Astrocyte of the spinal cord (primary cell): ENCODE measurements around the gene NOTCH2.
A peak's percentile ranks its signal among the peaks of the same experiment; 100 is the strongest.

Experiments
- DNase-seq: peaks from one replicate; pipeline ENCODE4 v3.0.0; 2011; ENCODE audit warnings: low read depth, low spot score
- H3K4me3 ChIP-seq: 2 replicates; pipeline ENCODE4 v1.5.1; 2011; ENCODE audit warnings: low read depth, mild to moderate bottlenecking, low read length, moderate library complexity
- CTCF ChIP-seq: IDR thresholded peaks from 2 replicates; pipeline ENCODE4 v1.5.1; 2012; ENCODE audit warnings: low read depth, mild to moderate bottlenecking, low read length, inconsistent platforms
- in situ Hi-C: cut with HindIII; loops from 2 replicates; pipeline ENCODE4 v1.10.0; 2017; ENCODE audit warnings: low sequenced_read_pairs

The NOTCH2 gene

GRCh38 chr1:119878171-119878570 is 191.3 kb downstream of the NOTCH2 start:
- no peak for TF ChIP-seq CTCF
- in situ Hi-C loops, result no loop called here
- no peak for DNase-seq
- H3K4me3 ChIP-seq, result no peak overlapping the region

- no peak overlapping the region for H3K4me3 ChIP-seq
- no peak for DNase-seq
- in situ Hi-C loops, result no loop called here
- no peak for TF ChIP-seq CTCF
Observed at GRCh38 chr1:119874186-119874585, 195.3 kb downstream of the NOTCH2 start.

- H3K4me3 ChIP-seq, result no peak overlapping the region
- in situ Hi-C loops, result no loop called here
- TF ChIP-seq CTCF, result no peak
- peak; percentile 88 for DNase-seq
Observed at GRCh38 chr1:119873135-119874015, 196.1 kb downstream of the NOTCH2 start.

- peak; percentile 46 for DNase-seq
- H3K4me3 ChIP-seq, result no peak overlapping the region
- in situ Hi-C loops, result no loop called here
- TF ChIP-seq CTCF, result no peak
Observed at GRCh38 chr1:119871881-119872280, 197.6 kb downstream of the NOTCH2 start.

- TF ChIP-seq CTCF, result peak; percentile 100
- in situ Hi-C loops, result no loop called here
- no peak overlapping the region for H3K4me3 ChIP-seq
- DNase-seq, result peak; percentile 83
Observed at GRCh38 chr1:119870917-119871596, 198.4 kb downstream of the NOTCH2 start.

GRCh38 chr1:119869995-119870394 is 199.5 kb downstream of the NOTCH2 start:
- H3K4me3 ChIP-seq, result no peak overlapping the region
- DNase-seq, result no peak
- in situ Hi-C loops, result no loop called here
- no peak for TF ChIP-seq CTCF
